Stimulated activated CD8-positive, alpha-beta memory T cell treated with anti-CD3 and anti-CD28 coated beads, Interleukin-2, amount 100 ng/mL, for 1 hour (primary cell): ENCODE measurements around the gene FOXF2.
A peak's percentile ranks its signal among the peaks of the same experiment; 100 is the strongest.

Source experiments
- DNase-seq, 2 donors: peaks; one replicate each; pipeline ENCODE4 v3.0.0-alpha.2; 2020; ENCODE audit warnings: low read depth in 2 of 2

The FOXF2 gene

DNA sequence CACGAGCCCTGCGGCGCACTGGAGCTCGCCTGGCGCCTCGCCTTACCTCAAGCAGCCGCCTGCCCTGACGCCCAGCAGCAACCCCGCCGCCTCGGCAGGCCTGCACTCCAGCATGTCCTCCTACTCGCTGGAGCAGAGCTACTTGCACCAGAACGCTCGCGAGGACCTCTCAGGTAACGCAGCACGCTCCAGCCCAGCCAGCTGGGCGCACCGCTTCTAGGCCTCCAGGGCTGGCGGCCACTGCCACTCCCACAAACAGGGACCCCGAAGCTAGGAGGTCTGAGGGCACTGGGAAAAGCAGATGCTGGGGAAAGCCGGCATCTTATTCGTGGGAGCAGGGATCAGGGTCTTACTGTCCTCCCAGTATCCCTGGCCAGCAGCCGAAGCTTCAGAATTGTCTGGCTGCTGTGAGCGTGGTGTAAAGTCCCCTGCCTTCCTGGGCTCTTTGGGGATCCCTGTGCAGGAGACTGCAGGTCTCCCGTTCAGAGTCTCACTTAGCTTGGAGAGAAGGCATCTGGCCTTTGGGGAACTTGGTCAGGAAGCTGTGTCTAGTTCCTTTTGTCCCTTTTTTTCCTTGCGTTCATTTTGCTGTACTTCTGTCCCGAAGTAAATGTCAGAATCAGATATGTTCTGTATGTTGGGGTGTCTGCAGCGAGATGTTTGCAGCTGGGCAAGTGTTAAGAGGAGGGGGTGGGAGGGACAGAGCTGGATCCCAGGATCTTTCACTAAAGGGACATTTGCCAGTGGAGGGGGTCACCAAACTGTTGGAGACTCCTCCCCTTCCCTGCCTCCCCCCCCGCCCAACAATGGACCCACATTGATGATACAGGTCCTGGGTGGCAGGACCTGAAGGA, 1.8 kb downstream of the FOXF2 start:
- DNase-seq: no peak

GRCh38 chr6:1391800-1392309, 2.5 kb downstream of the FOXF2 start:
- DNase-seq: no peak

GRCh38 chr6:1392813-1393640, 3.7 kb downstream of the FOXF2 start:
- DNase-seq: no peak

GRCh38 chr6:1393641-1394283, 4.4 kb downstream of the FOXF2 start:
- no peak for DNase-seq

GRCh38 chr6:1394514-1395463, 5.4 kb downstream of the FOXF2 start:
- no peak for DNase-seq

- no peak for DNase-seq
Measured at GRCh38 chr6:1395506-1395905, 6.1 kb downstream of the FOXF2 start.

DNA sequence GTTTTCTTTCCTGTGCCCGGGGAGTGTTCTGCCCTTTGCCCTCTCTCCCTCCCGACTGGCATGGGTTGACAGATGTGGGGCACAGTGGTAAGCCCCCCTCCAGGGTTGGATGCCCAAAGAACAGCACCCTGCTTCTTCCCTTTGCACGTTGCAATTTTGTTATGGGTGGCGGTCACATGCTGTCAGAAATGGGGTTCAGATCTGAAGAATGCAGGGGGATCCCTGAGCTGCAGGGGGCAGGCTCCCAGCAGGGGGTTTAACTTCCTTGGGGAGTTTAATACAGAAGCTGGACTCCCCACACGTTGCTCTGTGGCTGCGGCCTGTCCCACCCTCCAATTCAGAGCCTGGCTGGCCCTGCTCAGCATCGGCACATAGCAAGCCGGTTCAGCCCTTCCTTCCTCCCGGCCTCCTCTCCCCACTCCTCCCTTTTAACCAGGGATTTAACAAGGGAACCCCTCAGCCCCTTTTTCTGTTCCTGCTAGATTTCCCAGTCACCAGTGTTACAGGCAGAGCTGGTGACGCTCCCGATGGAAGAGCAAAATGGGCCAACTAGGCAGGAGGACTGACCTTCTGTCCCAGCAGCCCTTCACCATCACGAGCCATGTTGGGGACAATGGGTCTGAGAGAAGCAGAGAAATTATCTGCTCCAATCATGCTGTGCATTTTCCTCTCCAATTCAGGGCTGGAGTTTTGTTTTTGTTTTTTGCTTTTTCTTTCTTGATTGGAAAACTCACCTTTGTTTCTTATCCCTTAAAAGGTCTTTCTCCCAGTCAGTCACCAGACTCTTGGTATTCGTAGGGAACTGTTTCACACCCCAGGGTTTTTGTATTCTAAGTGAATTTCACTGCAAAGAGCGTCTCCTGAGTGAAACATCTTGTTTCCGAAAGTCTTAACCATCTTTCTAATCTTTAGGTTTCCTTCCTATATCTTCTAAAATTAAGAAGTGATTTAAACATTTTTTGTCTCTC, 6.8 kb downstream of the FOXF2 start:
- DNase-seq: no peak

- DNase-seq: peak; percentile 34 to 43
Measured at GRCh38 chr6:1396952-1397868, 7.8 kb downstream of the FOXF2 start.

- no peak for DNase-seq
Measured at GRCh38 chr6:1399085-1399780, 9.9 kb downstream of the FOXF2 start.

GRCh38 chr6:1400126-1400850, 10.9 kb downstream of the FOXF2 start:
- DNase-seq: no peak

DNA sequence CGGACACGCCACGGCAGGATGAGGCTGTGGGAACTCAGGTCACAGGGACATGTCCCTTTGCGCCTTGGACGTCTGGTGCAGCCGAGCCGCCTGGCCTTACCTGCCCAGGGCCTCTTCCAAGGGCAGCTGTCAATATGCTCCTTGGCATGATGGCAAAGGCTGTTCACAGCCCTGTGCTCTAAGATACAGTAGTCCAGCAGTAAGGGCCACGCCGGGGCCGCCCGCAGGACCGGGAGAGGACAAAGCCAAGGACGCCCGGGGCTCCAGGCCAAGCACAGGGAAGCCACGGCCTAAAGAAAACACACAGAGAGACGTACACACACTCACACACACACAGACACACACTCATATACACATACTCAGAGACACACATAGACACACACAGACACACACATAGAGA, 13.0 kb downstream of the FOXF2 start:
- DNase-seq: no peak

DNA sequence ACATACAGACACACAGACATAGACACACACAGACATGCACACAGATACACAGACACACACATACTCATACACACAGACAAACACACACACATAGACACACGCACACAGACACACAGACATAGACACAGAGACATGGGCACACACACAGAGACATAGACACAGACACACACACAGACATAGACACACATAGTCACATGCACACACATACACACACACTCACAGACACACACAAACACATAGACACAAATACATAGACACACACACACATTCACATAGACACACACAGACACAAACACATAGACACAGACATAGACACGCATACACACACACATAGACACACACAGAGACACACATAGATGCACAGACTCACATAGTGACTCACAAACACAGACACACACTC, 13.5 kb downstream of the FOXF2 start:
- DNase-seq: no peak

DNA sequence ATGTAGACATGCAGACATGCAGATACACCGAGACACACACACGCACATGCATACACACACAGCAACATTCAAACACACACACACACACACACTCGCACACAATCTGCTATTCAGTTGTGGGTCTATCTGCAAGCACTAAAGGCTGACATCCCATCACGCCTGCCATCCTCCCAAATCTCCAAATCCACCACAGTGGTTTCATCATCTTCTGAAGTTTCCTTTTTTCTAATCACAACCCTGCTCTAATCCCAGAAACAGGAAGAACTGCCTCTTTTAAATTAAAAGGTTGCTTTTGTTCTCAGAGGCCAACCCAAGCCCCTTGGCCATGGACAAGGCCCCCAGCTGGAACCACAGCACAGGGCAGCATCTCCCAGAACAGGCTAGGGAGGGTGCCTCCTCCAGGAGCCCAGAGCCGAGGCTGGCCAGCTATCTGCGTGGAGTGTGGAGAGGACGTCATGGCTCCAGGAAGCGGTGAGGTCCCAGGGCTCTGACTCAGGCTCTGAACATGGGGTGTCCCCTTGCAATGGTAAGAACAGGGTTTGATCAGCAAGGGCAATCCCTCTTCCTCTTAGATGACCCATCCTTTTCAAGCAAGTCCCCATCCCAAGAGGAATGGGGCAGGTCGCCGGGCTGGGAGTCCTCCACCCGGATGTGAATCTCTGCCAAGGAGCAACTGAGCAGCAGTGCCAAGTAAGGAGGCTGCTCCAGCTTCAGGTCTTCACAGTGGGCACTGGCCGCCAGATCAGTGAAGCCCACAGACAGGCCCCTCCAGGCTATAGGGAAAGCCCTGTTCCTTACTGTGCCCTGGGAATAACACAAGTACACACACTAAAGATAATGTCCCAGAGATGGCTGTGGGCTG, 14.7 kb downstream of the FOXF2 start:
- DNase-seq: no peak

DNA sequence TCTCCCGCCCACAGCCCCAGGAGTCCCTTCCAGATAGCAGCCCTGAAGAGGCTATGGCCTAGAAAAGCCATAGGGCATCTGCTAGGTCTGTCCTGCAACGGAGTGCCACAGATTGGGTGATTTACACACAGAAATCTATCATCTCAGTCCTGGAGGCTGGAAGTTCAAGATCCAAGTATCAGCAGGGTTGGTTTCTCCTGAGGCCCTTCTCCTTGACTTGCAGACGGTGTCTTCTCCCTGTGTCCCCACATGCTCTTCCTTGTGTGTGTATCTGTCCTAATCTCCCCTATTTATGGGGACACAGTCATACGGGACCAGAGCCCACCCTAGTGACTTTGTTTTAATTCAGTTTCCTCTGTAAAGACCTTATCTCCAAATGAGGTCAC, 15.3 kb downstream of the FOXF2 start:
- no peak for DNase-seq

- DNase-seq: no peak
Measured at GRCh38 chr6:1405221-1405620, 15.8 kb downstream of the FOXF2 start.

GRCh38 chr6:1406306-1407072, 17.1 kb downstream of the FOXF2 start:
- DNase-seq: no peak
